ENCODE results near the gene LRRC53.

LRRC53 gene

DNA sequence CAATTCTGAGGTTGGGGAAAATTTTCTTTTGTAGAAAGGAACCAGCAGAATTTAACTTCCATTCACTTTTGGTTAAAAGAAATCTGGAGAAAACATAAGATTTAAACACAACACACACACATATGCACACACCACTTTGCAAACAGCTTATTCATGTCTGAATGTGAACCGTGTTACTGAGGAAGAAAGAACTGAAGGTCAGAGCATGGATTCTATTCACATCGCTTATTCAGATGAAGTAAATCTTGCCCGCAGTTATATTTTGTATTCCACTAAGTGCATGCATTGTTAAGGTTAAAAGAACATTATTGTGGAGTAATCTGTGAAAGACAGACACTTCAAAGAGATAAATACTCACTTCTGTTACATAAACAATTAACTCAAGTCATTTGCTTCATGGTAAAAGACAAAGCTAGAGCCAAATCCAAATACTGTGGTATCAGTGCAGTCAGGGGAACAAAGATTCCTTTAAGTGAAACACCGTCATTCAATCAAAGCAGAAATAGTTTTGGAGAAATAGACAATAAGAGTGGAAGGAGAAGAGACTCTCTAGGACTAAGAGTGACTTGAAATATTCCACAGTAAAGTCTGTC, 82.0 kb downstream of the LRRC53 start:
- DNase-seq (ENCODE audit: low spot score), result no peak

- DNase-seq (ENCODE audit: low spot score), result no peak
Measured at GRCh38 chr1:74429580-74429979, 82.8 kb downstream of the LRRC53 start.

DNA sequence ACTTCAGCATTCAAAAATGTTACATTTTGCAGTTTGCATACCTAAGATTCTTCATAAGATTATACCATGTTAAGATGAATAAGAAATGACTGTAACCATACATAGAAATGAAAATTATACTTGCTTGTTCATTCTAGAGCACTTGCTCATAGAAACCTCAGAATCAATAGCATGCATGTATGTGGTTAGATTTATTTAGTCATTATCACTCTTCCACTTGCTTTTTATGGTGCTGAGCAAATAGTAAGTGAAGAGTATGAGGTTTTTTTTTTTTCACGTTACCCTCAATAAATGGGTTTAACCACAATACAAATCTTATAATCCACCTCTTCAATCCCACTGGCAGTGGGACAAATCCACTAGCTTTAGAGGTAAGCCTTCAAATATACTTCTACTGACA, 84.7 kb downstream of the LRRC53 start:
- no peak for DNase-seq (ENCODE audit: low spot score)

- DNase-seq (ENCODE audit: low spot score), result no peak
Measured at GRCh38 chr1:74426208-74426937, 86.0 kb downstream of the LRRC53 start.

DNA sequence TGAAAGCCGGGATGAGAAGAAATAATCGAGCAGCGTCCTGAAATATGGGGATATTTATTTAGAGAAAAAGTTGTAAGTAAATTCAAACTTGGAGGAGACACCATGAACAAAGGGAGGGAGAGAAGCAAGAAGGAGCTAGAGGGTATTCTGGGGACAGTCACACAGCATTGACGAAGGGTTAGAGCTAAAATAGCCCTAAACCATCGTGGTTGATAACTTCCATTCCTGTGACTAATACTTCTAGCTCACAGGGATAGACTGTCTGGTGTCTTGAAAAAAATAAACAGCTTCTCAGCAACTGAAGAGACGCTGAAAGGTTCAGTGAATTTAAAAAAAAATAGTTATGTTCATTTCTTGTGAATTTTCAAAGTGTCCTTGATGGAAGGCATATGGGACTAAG, 86.7 kb downstream of the LRRC53 start:
- no peak for DNase-seq (ENCODE audit: low spot score)

DNA sequence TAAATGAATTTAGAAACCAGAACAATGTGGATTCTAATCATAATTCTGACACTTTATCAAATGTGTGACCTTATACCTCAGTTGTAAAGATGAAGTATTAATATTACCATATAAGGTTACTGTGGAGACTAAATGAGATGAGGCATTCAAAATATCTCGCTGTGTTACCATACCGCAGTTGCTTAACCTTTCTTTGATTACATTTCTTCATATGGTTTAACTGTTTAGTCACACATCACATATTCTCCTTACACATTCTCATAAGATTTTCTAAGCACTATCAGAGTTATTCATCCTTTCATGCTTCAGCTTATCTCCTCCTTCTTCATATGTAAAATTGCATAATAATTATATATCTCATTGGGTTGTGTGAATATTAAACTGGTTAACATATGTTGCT, 88.9 kb downstream of the LRRC53 start:
- no peak for DNase-seq (ENCODE audit: low spot score)

- no peak for DNase-seq (ENCODE audit: low spot score)
Measured at GRCh38 chr1:74422421-74423292, 89.8 kb downstream of the LRRC53 start.

GRCh38 chr1:74420467-74420866, 91.9 kb downstream of the LRRC53 start:
- DNase-seq (ENCODE audit: low spot score), result no peak

Measured in hematopoietic multipotent progenitor cell treated with erythropoietin and hydrocortisone succinate and interleukin-3 and kit ligand, for 17 days (in vitro differentiated cells).